GM12872 (cell line): ENCODE results near the gene SOWAHB.

Experiments
- TF ChIP-seq, protein P1 (sequence below): IDR thresholded peaks from 3 replicates; pipeline ENCODE4 v1.5.1; 2011; ENCODE audit warnings: low read depth, mild to moderate bottlenecking, low read length, moderate library complexity; ENCODE audit not compliant: insufficient read depth

SOWAHB gene

GRCh38 chr4:76866641-76867040 lies 31.3 kb downstream of the SOWAHB start:
- TF ChIP-seq, protein P1, sequence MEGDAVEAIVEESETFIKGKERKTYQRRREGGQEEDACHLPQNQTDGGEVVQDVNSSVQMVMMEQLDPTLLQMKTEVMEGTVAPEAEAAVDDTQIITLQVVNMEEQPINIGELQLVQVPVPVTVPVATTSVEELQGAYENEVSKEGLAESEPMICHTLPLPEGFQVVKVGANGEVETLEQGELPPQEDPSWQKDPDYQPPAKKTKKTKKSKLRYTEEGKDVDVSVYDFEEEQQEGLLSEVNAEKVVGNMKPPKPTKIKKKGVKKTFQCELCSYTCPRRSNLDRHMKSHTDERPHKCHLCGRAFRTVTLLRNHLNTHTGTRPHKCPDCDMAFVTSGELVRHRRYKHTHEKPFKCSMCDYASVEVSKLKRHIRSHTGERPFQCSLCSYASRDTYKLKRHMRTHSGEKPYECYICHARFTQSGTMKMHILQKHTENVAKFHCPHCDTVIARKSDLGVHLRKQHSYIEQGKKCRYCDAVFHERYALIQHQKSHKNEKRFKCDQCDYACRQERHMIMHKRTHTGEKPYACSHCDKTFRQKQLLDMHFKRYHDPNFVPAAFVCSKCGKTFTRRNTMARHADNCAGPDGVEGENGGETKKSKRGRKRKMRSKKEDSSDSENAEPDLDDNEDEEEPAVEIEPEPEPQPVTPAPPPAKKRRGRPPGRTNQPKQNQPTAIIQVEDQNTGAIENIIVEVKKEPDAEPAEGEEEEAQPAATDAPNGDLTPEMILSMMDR, result no peak

DNA sequence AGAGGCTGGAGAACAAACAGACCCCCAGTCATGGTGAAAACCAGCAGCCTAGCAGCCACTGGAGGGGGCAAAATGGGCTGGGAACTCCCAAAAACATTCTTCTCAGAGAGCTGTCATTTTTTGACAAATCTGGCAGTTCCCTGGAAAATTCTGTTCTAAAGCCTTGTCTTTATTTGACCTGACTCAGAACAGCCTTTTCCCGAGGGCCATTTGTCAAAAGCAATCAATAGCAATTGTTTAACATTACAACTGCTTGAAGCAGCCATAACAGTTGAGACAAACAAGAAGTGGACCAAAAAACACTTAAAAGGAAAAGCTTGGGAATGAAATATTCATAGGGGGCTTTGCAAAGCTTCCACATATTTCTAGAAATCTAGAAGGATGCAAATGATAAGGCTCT lies 39.6 kb downstream of the SOWAHB start:
- TF ChIP-seq, protein P1, result no peak

DNA sequence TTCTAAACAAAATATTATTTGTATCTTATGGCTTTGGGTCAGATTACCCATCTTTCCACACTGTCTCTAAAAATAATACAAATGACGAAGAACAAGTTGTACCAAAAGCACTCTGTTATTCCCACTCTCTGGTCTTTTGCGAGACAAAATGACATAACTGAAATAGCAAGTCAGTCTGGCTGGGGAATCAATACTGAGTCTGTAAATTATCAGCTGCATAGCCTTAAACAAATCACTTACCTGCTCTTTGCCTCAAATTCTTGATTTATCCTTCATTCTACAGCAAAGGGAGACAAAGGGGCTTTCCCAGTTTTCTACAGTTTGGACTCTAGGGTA lies 40.9 kb downstream of the SOWAHB start:
- TF ChIP-seq, protein P1, result no peak

GRCh38 chr4:76856243-76857073 lies 41.5 kb downstream of the SOWAHB start:
- TF ChIP-seq, protein P1, result no peak

DNA sequence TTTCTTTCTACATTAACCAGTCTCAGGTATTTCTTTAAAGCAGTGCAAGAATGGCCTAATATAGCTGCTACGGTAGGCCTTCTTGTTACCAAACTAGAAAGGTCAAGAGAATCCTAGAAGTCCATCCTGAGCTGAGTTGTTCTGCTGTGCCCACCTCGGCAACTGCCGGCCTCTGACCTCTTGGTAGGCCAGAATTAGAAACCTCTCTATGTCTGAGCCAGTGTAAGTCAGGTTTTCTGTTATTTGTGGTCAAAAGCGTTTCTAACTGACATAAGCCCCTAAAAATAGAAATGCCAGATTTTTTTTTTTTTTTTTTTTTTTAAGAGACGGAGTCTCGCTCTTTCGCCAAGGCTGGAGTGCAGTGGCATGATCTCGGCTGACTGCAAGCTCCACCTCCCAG lies 43.1 kb downstream of the SOWAHB start:
- TF ChIP-seq, protein P1, result no peak

DNA sequence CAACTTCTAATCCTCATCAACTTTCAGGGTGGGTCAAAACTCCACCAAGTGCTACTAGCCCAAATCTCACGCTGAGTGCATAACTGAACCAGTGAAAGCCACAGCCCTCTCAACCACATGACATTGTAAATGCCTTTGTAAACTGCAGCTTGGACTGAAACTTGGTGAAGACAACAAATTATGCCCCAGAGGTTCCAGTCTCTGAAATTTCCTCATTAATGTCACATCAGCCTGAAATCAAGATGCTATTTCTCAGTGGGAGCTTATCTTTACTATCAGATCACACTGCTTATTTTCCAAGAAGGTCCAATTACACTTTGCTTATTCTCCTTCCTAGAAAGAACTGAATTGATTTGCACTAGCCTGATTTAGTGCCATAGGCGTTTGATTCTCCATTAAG lies 46.6 kb downstream of the SOWAHB start:
- TF ChIP-seq, protein P1, result no peak

- TF ChIP-seq, protein P1, result no peak
Observed at GRCh38 chr4:76850010-76850441, 47.9 kb downstream of the SOWAHB start.
